ENCODE measurements around the gene CHID1.
A peak's percentile ranks its signal among the peaks of the same experiment; 100 is the strongest.

Gene CHID1

GRCh38 chr11:831961-832528, 78.6 kb downstream of the CHID1 start:
- no peak for DNase-seq

DNA sequence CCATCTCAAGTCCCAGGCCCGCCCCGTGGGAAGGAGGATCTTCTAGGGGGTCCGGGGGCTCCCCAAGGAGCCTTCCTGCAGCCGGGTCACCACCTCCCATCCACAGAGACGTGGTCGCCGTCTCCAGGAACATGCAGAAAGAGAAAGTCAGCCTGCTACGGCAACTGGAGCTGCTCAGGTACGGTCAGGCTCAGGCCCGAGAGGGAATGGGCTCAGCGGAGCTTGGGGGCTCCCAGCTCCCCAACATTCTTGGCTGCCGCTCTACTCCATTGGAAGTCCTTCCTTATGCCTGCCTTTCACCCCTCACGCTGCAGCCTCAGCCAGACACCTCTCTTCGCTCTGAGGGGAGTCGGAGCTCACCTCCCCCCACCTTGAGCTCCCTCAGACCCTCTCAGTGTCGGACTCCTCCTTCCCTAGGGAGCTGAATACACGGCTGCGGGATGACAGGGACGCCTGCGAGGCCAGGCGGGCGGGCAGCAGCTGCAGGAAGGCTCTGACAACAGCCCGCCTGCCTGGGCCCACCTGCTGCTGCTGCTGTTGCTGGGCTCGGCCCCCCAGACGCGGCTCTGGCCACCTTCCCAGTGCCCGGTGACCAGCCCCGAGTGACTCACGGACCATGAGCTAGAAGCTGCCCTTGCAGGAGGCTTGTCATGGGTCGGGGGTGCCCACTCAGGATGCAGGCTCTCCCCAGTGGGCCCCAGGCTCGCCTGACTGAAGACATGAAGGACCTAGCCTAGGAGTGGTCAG, 79.3 kb downstream of the CHID1 start:
- no peak for DNase-seq

DNA sequence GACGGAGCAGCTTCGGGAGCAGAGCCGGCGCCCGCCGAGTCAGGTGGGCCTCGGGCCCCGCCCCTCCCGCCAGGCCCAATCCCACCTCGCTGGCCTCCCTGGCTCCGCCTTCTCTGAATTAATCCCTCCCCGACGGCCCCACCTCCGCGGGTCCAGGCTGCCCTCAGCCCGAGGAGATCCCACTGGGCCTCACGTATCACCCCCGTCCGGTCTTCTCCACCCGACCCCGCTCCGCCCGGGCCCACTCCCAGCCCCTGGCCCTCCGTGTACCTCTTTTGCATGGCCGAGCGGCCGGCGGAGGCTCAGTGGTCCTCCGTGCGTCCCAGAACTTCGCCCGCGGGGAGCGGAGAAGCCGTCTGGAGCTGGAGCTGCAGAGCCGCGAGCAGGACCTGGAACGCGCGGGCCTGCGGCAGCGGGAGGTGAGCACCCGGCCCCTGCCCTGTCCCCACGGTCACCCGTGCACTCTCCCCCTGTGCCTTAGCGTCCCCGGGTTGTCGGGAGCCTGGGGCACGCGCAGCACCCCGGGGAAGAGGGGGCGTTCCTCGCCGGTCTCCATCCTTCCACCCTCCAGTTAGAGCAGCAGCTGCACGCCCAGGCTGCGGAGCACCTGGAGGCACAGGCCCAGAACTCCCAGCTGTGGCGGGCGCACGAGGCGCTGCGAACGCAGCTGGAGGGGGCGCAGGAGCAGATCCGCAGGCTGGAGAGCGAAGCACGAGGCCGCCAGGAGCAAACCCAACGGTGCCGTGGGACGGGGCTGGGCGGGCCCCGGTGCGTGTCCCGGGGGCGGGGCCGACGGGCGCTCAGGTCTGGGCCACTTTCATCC, 80.1 kb downstream of the CHID1 start:
- DNase-seq, result peak; percentile 54

DNA sequence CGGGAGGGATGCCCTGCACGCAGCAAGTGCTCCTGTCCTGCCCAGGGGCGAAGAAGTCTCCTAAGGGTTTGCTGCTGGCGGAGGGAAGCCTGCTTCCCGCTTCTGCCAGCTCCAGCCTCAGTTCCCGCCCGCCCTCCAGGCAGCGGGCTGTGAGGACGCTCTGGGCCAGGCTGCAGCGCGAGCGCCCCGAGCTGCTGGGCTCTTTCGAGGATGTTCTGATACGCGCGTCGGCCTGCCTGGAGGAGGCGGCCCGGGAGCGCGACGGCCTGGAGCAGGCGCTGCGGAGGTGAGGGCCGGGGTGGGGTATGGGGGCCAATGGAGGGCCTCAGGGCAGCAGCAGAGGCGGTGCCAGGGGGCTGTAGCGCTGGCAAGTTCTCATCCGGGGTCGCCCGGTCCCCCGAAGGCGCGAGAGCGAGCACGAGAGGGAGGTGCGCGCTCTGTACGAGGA, 80.7 kb downstream of the CHID1 start:
- no peak for DNase-seq

DNA sequence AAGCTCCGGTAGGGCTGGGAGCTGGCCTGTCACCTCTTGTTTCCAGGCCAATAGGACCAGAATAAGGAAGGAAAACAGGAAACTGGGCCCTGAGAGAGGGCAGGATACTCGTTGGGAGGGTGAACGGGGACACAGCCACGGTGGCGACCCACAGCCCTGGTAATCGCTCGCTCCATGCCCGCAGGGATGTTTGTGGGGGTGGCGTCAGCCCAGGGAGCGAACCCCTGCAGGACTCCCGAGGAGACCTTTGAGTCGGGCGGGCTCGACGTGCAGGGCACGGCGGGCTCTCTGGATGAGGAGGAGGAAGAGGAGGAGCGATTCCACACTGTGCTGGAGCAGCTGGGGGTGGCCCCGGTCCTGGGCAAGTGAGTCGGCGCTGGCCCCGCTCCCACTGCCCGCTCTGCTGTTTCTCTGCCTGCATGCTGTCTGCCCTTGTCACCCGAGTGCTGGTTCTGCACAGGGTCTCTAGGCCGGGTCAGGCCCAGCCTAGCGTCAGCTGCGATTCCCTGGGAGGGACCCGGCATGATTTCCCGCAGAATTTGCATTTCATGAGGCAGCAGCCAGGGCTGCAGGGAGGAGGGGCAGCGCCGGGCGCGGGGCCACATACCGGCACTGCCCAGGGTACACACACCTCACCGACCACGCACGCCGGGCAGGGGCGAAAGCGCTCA, 81.3 kb downstream of the CHID1 start:
- DNase-seq, result no peak

GRCh38 chr11:828506-829175, 82.0 kb downstream of the CHID1 start:
- no peak for DNase-seq

GRCh38 chr11:827897-828192, 82.8 kb downstream of the CHID1 start, which contains the start of gene CRACR2B:
CRACR2B (plus strand) TSS chr11:827919; CDS start chr11:828608, 689 bp downstream.
- no peak for DNase-seq

DNA sequence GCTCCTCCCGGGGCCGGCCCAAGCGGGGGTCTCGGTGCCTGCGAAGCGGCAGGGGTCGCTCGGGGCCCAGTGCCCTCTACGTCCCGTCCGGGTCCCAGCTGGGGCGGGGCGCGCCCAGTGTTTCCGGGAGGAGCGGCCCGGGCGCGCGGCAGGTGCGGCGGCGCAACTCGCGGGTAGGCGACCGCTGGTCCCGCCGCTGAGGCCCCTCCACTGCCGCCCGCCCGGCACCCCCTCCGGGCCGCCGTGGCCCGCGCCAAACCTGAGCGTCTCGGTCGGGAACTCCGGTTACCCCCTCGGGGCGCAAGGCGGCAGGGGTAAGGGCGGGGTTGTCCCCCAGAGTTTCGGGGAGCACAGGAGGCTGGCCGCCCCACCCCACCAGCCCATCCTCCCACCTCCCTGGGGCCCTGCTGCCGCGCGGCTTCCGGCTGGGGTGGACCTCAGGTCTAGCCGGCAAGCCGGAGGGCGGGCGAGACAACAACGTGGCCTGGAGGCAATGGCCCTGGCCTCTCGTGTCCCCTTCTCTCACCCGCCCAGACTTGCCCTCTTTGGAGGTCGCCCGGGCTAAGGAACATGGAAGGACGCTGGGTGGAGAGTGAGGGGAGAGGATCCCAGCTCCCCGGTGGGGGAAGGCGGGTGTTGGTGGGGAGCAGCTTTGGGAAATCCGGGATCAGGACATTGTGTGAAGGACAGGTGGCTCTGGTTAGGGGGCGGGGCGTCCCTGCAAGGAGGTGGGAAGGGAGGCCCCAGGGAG, 83.3 kb downstream of the CHID1 start:
- DNase-seq, result no peak

DNA sequence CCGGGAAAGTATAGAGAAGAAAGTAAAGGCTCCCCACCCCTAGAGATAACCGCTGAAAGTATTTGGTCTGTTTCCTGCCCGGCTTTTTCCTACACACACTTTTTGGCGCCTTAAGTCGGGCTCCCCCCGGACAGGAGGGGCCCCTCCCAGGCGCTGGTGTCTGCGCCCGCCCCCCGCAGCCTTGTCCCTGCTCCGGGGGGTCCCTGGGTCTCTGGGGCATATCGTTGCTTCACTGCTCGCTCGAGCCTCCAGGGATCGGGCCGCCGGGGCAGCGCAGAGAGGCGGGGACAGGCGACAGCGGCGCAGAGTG, 83.8 kb downstream of the CHID1 start:
- DNase-seq, result no peak

DNA sequence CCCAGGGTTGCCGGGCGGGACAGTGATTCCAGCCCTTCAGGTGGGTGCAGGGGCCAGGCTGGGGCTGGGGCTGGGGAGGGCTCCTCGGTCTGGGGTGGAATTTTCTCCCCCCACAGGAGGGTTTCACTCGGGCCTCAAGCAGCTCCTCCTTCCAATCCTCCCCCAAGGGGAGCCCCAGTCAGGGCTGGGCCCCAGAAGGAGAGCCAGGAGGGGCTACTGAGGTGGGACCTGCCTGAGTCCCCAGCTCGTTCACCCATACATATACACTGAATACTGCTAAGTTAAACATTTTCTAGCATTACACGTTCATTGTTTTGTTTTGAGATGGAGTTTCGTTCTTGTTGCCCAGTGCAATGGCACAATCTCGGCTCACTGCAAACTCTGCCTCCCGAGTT, 84.4 kb downstream of the CHID1 start:
- DNase-seq, result no peak

- DNase-seq, result no peak
Observed at GRCh38 chr11:825366-826226, 85.0 kb downstream of the CHID1 start.

DNA sequence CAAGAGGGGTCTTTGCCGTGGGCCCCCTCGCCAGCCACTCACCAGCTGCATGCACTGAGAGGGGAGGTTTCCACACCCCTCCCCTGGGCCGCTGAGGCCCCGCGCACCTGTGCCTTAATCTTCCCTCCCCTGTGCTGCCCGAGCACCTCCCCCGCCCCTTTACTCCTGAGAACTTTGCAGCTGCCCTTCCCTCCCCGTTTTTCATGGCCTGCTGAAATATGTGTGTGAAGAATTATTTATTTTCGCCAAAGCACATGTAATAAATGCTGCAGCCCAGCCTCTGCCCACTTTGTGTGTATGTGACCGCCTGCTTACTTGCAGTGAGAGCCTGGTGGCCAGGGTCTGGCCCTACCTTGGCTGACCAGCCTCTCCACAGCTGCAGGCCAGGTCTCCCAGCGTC, 85.7 kb downstream of the CHID1 start:
- DNase-seq, result no peak

GRCh38 chr11:824292-824880, 86.2 kb downstream of the CHID1 start:
- no peak for DNase-seq

DNA sequence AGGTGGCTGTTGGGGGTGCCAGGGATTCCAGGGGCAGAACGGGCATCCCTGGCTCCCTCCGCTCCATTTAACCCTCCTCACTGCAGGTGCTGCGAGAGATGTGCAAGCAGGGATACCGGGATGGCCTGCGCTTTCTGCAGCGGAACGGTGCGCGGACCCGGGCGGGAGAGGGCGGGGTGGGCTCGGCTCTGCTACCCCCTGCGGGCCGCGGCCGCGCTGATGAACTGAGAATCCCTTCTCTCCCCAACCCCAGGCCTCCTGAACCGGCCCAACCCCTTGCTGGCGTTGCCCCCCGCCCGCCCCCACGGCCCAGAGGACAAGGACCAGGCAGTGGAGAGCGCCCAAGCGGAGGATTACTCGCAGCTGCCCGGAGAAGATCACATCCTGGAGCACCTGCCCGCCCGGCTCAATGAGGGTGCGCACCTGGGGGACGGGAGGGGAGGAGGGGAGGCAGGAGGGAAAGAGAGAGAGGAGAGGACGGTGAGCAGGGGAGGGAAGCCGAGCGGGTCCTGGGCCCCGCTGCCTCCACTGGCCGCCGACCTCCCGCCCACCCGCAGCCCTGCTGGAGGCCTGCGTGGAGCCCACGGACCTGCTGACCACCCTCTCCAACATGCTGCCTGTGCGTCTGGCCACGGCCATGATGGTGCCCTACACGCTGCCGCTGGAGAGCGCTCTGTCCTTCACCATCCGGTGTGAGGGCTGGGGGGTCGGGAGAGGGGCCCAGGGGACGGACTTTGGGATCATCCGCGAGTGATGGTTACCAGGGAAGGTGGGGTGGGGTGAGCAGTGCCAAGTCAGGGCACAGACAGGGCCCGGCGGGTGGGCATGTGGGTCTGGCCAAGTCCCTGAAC, 86.9 kb downstream of the CHID1 start:
- DNase-seq, result no peak

GRCh38 chr11:821512-822371, 88.9 kb downstream of the CHID1 start:
- no peak for DNase-seq

GRCh38 chr11:820655-821511, 89.7 kb downstream of the CHID1 start:
- DNase-seq, result peak; percentile 54

- DNase-seq, result peak; percentile 51
Observed at GRCh38 chr11:819943-820649, 90.5 kb downstream of the CHID1 start.
